Endothelial cell of umbilical vein (primary cell): ENCODE data around the gene ECE2.

Source experiments
- CTCF ChIP-seq, 2 donors: IDR thresholded peaks; 1 replicate in 1 of 2; 2 replicates in 1 of 2; pipeline ENCODE4 v1.5.1; 2011; ENCODE audit warnings: low read length in 2 of 2, mild to moderate bottlenecking in 2 of 2, moderate library complexity in 2 of 2, control low read depth in 1 of 2, inconsistent platforms in 1 of 2, low read depth in 1 of 2; ENCODE audit not compliant: insufficient read depth in 1 of 2; ENCODE audit errors: extremely low read depth in 1 of 2
- EZH2 ChIP-seq: IDR thresholded peaks from 2 replicates; pipeline ENCODE4 v1.6.1; 2012; ENCODE audit warnings: borderline replicate concordance, low read depth, mild to moderate bottlenecking, moderate library complexity, low read length, inconsistent platforms; ENCODE audit not compliant: severe bottlenecking
- JUN ChIP-seq: IDR thresholded peaks from 2 replicates; pipeline ENCODE4 v1.6.1; 2011; ENCODE audit warnings: borderline replicate concordance, low read depth; ENCODE audit not compliant: insufficient read length, insufficient read depth
- MYC ChIP-seq: IDR thresholded peaks from one replicate; pipeline ENCODE4 v1.6.1; 2011; ENCODE audit warnings: mild to moderate bottlenecking, low read depth, low read length
- POLR2A ChIP-seq: IDR thresholded peaks from 2 replicates; pipeline ENCODE4 v1.6.1; 2012; ENCODE audit warnings: low read depth, mild to moderate bottlenecking, control low read depth, low read length
- POLR2AphosphoS5 ChIP-seq: IDR thresholded peaks from 2 replicates; pipeline ENCODE4 v1.6.1; 2012; ENCODE audit warnings: low read depth, mild to moderate bottlenecking, control low read depth, low read length, moderate library complexity; ENCODE audit not compliant: insufficient read depth

- TF ChIP-seq POLR2A (no peak), CTCF (IDR thresholded peaks at IDR 0.05; ENCODE audit: extremely low read depth in 1 of 2, insufficient read depth in 1 of 2, low read depth in 1 of 2, low read length in 2 of 2) (no peak), POLR2AphosphoS5 (no peak), MYC (no peak), EZH2 (no peak), JUN (no peak)
Observed at GRCh38 chr3:184306341-184306972, 30.6 kb downstream of the ECE2 start.
